ENCODE measurements around the gene OGG1.

GRCh38 chr3:9743548-9743947 is 6.2 kb upstream of the OGG1 start:
- no peak for TF ChIP-seq MAX (IDR thresholded peaks at IDR 0.05; ENCODE audit: low read depth, low read length)
- TF ChIP-seq CTCF (IDR thresholded peaks at IDR 0.05; ENCODE audit: low read depth, low read length) = no peak
- TF ChIP-seq POLR2A (IDR thresholded peaks at IDR 0.05; ENCODE audit: extremely low read depth, insufficient read length) = no peak
- TF ChIP-seq MYC (IDR thresholded peaks at IDR 0.05; ENCODE audit: low read depth, low read length) = no peak

Measured in NB4 (cell line).